Nucleus accumbens (tissue), 56 donors: ENCODE results near the gene GLMN.
"Not testable (repeated sequence)": the region's sequence is repeated elsewhere in the genome, so short reads cannot be mapped to it uniquely, and the experiment has no call there.

Experiments used
- DNase-seq, 56 donors: peaks; one replicate each; lab custom pipeline; 2025; lab: John Stamatoyannopoulos, UW

Gene GLMN

GRCh38 chr1:92299477-92300150 is 827 bp upstream of the GLMN start:
- DNase-seq = no peak

DNA sequence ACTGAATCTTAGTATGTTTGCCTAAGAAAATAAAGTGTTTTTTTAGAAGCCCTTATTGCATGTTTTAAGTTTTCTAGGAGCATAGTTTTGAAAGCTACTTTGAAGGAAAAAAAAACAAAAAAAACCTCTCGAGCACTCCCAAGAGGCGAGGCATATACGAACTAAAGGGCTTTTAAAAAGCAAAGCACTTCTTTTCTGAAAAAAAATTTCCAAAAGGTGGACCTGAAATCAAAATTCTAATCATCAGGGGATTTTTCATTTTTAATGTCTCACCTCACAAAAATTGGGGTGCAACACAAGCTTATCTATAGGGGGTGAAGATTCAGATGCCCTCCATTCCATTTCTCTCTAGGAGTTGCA is 594 bp downstream of the GLMN start:
- DNase-seq = no peak

GRCh38 chr1:92291372-92291999 is 7.3 kb downstream of the GLMN start:
- DNase-seq = peak in 10 of 56 donors; percentile 0 to 15 (median 2)

DNA sequence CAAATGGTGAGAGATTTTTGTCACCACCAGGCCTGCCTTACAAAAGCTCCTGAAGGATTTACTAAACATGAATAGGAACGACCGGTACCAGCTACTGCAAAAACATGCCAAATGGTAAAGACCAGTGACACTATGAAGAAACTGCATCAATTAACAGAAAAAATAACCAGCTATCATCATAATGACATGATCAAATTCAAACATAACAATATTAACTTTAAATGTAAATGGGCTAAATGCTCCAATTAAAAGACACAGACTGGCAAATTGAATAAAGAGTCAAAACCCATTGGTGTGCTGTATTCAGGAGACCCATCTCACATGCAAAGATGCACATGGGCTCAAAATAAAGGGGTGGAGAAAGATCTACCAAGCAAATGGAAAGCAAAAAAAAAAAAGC is 17.4 kb downstream of the GLMN start:
- not testable (repeated sequence) for DNase-seq

DNA sequence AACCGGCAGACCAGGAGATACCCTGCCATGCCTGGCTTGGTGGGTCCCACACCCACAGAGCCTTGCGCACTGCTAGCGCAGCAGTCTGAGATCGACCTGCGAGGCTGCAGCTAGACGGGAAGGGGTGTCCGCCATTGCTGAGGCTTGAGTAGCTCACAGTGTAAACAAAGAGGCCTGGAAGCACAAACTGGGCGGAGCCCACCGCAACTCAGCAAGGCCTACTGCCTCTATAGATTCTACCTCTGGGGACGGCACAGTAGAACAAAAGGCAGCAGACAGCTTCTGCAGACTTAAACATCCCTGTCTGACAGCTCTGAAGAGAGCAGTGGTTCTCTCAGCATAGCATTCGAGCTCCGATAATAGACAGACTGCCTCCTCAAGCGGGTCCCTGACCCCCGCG is 19.0 kb downstream of the GLMN start:
- DNase-seq = not testable (repeated sequence)

DNA sequence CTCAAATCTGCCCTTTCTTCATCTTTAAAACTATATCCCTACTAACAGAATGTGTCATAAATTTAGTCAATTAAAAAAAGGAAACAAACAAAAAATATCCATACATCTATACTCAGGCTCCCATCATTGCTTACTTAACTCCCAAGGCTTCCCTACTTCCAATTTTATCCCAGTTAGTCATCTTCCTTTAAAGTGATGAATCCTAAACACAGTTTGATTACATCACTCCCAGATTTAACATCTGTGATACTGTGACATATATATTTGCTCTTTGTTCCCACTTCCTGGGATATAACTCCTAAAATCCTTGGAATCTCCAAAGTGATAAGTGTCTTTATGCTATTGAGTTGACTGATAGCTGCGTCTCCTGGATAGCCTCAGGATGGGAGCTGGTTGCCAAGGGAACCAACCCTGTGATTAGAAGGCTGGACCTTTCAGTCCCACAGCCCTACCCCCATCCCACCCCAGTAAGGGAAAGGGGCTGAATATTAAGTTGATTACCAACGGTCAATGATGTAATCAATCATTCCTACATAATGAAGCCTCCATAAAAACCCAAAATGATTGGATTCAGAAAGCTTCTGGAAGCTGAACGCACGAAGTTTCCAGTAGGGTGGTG is 21.6 kb downstream of the GLMN start:
- no peak for DNase-seq

DNA sequence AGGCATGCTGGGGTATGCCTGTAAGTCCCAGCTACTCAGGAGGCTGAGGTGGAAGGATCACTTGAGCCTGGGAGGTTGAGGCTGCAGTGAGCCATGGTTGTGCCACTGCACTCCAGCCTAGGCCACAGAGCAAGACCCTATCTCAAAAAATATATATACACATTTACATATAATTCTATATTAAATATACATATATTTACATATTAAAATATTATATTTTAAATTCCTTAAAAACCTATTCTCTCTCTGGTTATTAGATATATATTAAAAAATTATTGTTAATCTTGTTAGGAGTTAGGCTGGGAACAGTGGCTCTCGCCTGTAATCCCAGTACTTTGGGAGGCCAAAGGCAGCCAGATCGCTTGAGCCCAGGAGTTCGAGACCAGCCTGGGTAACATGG is 22.7 kb downstream of the GLMN start:
- no peak for DNase-seq

- DNase-seq = no peak
Observed at GRCh38 chr1:92274939-92275338, 23.8 kb downstream of the GLMN start.

DNA sequence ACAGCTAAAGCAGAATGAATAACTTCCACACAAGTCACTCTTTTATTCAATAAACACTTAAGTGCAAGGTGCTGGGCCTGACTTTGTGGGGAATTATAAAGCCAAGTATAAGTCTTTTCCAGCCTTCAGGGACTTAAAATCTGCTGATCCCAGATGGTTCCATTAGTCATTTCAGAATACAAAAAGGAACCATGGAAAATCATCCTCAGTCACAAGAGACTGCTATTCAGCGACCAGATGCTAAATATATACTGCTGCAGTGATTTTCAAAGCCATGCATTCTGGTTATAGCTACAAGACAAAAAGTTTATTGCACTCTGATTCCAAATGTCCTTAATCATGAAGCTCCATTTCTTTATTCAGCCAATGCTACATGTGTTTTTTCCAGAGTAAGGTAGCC is 25.7 kb downstream of the GLMN start:
- no peak for DNase-seq

- DNase-seq = no peak
Observed at GRCh38 chr1:92262516-92262915, 36.3 kb downstream of the GLMN start.

- no peak for DNase-seq
Observed at GRCh38 chr1:92259350-92259749, 39.4 kb downstream of the GLMN start.

DNA sequence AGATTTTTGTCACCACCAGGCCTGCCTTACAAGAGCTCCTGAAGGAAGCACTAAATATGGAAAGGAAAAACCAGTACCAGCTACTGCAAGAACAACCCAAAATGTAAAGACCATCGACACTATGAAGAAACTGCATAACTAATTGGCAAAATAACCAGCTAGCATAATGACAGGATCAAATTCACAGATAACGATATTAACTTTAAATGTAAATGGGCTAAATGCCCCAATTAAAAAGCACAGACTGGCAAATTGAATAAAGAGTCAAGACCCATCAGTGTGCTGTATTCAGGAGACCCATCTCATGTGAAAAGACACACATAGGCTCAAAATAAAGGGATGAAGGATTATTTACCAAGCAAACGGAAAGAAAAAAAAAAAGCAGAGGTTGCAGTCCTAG is 44.1 kb downstream of the GLMN start:
- DNase-seq = not testable (repeated sequence)

- no peak for DNase-seq
Observed at GRCh38 chr1:92244376-92244775, 54.4 kb downstream of the GLMN start.

DNA sequence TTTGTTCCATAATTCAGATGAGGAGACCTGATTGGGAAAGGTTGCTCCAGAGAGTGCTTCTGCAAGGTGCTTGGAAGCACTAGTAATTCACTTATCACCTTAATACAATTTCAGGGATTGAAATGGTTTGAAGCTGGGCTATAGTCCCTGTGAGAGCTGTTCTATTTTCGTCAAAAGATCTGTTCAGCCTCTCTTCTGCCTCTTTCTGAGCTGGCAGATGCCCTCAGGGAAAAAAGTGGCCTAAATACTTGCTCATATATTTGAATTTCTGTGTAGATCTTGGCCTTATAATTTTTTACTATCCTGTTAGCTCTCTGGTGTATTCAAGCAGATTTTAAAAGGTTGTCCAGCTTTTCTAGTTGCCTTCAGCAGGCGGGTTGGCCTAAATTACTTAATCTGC is 58.8 kb downstream of the GLMN start:
- no peak for DNase-seq

DNA sequence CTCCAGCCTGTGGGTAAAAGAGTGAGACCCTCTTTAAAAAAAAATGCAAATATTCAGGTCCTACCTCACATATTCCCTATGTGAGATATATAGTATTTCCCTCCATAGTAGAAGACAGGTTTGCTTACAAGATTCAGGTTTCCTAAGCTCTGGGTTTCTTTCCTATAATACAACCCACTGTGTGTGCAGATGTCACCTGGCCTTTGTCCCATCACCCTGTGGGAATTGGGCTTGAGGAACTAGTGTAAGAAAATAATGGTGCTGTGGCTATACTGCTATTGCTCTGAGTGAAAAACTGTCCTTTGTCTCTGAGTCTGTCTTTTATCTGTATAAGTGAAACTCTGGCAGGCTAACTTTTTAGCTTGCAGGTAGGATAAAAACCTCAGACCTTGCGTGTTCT is 68.1 kb downstream of the GLMN start:
- no peak for DNase-seq

DNA sequence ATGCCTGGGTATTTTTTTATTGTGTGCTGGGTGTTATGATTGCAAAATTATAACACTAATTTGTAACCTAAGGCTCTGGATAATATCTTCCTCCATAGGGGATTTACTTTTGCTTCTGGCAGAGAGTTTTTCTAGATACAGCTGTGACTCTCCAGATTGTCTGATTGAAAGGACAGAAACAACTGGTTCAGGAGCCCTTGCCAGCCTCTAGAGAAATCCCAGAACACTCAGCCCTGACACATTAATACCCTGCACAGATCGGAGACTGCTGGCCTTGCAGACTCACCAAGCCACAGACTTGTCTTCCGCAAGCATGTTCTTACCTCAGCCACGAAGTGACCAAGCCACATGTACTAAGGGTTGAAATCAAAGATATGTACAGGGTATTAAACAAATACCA is 70.4 kb downstream of the GLMN start:
- DNase-seq = no peak

DNA sequence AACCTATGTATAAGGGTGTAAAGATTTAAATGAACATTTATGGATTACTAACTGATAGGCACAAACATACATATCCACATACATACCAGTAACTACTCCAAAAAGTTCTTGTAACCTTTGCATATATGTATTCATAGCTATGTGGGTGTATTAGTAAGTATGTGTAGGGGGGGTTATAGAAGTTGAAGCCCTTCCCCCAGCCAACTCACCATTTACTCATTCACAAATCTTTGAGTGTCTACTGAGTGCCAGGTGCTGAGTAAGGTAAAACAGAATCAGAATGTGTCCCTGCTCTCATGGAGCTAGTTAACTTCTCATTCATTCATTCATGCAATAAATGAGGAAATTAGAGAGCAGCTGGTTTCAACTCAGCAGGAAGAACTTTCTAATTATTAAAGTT is 79.8 kb downstream of the GLMN start:
- DNase-seq = no peak

DNA sequence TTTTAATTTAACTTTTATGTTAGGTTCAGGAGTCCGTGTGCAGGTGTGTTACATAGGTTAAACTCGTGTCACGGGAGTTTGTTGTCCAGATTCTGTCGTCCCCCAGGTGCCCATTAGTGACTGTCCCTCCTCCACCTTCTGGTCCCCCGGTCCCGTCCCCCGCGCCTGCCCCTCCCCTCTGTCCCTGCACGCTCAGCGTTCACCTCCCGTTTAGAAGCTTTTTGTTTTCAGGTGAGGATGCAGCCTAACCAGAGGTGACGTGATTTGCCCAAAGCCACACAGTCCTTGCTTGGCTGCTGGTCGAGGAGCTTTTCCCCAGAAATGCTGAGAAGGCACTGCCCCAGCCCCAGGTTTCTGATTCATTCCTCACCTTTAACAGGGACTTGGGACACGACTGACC is 80.2 kb downstream of the GLMN start:
- DNase-seq = no peak

- DNase-seq = no peak
Observed at GRCh38 chr1:92217721-92218120, 81.1 kb downstream of the GLMN start, which contains the start of gene C1orf146. Gene C1orf146 (plus strand): TSS chr1:92217915. CDS start chr1:92231421, 13,506 bp downstream.

- no peak for DNase-seq
Observed at GRCh38 chr1:92211166-92211565, 87.6 kb downstream of the GLMN start.

GRCh38 chr1:92210701-92211100 is 88.1 kb downstream of the GLMN start:
- DNase-seq = no peak

- DNase-seq = no peak
Observed at GRCh38 chr1:92203105-92203504, 95.7 kb downstream of the GLMN start.
